DOHH2 (cell line): Measurements from ENCODE around the gene GPC4.

Experiments
- EZH2phosphoT487 ChIP-seq: fragments of 200-600 bp; sonication (generic); IDR thresholded peaks from 2 replicates; pipeline ENCODE4 v1.6.1; 2017; ENCODE audit warnings: borderline replicate concordance, mild to moderate bottlenecking, antibody characterized with exemption, low read length, moderate library complexity, mixed read lengths
- TF ChIP-seq, protein P1 (sequence below): fragments of 200-600 bp; sonication (generic); IDR thresholded peaks from one replicate; pipeline ENCODE4 v1.5.1; 2014; ENCODE audit warnings: antibody characterized with exemption, mild to moderate bottlenecking, low read depth, low read length; ENCODE audit not compliant: poor library complexity, severe bottlenecking

GRCh38 chrX:133285341-133285740 lies 129.9 kb downstream of the GPC4 start:
- TF ChIP-seq, protein P1, sequence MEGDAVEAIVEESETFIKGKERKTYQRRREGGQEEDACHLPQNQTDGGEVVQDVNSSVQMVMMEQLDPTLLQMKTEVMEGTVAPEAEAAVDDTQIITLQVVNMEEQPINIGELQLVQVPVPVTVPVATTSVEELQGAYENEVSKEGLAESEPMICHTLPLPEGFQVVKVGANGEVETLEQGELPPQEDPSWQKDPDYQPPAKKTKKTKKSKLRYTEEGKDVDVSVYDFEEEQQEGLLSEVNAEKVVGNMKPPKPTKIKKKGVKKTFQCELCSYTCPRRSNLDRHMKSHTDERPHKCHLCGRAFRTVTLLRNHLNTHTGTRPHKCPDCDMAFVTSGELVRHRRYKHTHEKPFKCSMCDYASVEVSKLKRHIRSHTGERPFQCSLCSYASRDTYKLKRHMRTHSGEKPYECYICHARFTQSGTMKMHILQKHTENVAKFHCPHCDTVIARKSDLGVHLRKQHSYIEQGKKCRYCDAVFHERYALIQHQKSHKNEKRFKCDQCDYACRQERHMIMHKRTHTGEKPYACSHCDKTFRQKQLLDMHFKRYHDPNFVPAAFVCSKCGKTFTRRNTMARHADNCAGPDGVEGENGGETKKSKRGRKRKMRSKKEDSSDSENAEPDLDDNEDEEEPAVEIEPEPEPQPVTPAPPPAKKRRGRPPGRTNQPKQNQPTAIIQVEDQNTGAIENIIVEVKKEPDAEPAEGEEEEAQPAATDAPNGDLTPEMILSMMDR, result no peak
- TF ChIP-seq EZH2phosphoT487, result no peak
